Upper lobe of left lung (tissue), 4 donors: Measurements from ENCODE around the gene APOBEC3B.

Experiments used
- CTCF ChIP-seq, 6 experiments: fragments of 450-650 bp in 4 of 6; fragments of 200-600 bp in 2 of 6; sonication (generic) in 2 of 6; IDR thresholded peaks; one replicate each; pipeline ENCODE4 v1.5.1; 2016 to 2019; ENCODE audit warnings: antibody characterized with exemption in 6 of 6
- EP300 ChIP-seq, 4 donors: sonication (generic); formaldehyde crosslinking; IDR thresholded peaks; one replicate each; pipeline ENCODE4 v1.5.1; 2017; ENCODE audit warnings: antibody characterized with exemption in 4 of 4, control low read depth in 2 of 4
- POLR2AphosphoS5 ChIP-seq, 2 donors: sonication (generic); formaldehyde crosslinking; IDR thresholded peaks; one replicate each; pipeline ENCODE4 v1.5.1; 2017; ENCODE audit warnings: antibody characterized with exemption in 2 of 2

GRCh38 chr22:38935616-38936015, 46.5 kb upstream of the APOBEC3B start:
- TF ChIP-seq CTCF (IDR thresholded peaks at IDR 0.05) (no peak), EP300 (IDR thresholded peaks at IDR 0.05) (no peak), POLR2AphosphoS5 (IDR thresholded peaks at IDR 0.05) (no peak)
